SK-N-MC (cell line): ENCODE data around the gene ELAVL3.

Source experiments
- EZH2 ChIP-seq: fragments of 200-600 bp; sonication (generic); IDR thresholded peaks from one replicate; pipeline ENCODE4 v1.6.1; 2017; ENCODE audit warnings: antibody characterized with exemption
- FOXP2 ChIP-seq: optimal IDR thresholded peaks from 2 replicates; pipeline ENCODE3; 2011; ENCODE audit warnings: mild to moderate bottlenecking, moderate library complexity; ENCODE audit not compliant: insufficient read depth; ENCODE audit errors: extremely low read length, control extremely low read depth
- POLR2AphosphoS5 ChIP-seq: IDR thresholded peaks from 2 replicates; pipeline ENCODE4 v1.6.1; 2012; ENCODE audit warnings: mild to moderate bottlenecking, low read depth, low read length, borderline replicate concordance

DNA sequence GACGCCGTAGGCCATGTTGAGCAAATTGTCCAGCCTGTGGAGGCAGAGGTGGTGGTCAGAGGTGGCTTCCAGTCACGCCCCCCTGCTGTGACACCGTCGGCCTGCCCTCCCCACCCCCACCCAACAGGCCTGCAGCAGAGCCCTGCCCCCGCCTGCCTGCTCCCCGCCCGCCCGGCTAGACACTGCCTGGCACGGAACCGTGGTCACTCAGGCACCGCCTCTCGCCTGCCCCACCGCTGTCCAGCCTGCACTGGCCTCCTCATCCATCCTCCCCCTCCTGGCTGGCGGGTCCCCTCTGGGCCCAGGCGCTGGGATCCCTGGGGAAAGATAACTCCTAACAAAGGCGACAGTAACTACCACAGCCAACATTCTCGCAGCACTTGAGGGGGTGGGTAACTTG, 23.7 kb downstream of the ELAVL3 start:
- TF ChIP-seq EZH2, result no peak
- TF ChIP-seq POLR2AphosphoS5, result no peak
- no peak for TF ChIP-seq FOXP2
